Stimulated activated CD4-positive, alpha-beta T cell treated with anti-CD3 and anti-CD28 coated beads, Interleukin-4, amount 100 ng/mL, for 4 hours (primary cell): Measurements from ENCODE around the gene COL20A1.

Experiments
- DNase-seq, 2 experiments: peaks; one replicate each; pipeline ENCODE4 v3.0.0-alpha.2; 2020

Gene COL20A1

GRCh38 chr20:63261060-63261794, 31.8 kb upstream of the COL20A1 start:
- DNase-seq, result no peak

DNA sequence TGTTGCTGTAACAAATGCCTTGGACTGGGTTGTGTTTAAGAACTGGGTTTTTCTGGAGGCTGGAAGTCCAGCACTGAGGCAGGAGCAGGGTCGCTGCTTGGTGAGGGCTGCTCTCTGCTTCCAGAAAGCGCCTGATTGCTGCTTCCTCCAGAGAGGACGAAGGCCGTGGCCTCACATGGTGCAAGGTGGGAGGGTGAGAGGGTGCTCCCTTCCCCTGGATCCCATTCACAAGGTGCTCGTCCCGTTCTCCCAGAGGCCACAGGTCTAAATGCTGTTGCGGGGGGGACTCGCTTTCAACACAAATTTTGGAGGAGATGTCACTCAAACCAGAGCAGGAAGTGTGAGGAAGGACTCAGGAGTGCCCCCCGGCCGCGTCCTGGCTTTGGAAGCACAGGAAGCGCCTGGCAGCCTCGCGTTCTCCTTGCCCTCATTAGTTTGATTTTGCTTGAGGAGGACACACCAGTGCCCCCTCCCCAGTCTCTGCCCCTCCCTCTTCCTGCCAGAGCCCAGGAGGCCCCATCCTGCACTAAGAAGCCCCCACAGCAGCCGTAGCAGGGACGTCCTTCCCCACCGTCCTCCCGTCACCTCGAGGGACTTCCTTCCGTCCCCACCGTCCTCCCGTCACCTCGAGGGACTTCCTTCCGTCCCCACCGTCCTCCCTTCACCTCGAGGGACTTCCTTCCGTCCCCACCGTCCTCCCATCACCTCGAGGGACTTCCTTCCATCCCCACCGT, 31.0 kb upstream of the COL20A1 start:
- DNase-seq, result no peak

DNA sequence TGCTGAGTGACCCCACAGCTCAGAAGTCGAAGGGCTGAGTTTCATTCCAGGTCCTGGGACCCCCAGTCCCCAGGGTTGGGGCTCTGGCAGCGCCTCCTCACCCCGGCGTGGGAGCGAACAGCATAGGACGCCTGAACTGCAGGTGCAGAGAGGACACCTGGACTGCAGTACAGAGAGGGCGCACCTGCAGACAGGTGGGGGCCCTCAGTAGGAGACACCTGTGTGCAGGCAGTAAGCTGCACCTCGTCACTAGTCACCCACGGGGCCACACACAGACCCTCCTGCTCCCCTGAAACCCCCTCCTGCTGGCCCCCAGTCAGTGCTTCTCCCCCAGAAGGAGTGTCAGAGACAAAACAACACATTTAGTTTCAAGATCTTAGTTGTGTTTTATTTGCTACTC, 30.1 kb upstream of the COL20A1 start:
- DNase-seq, result no peak

GRCh38 chr20:63264000-63264399, 29.0 kb upstream of the COL20A1 start:
- no peak for DNase-seq

DNA sequence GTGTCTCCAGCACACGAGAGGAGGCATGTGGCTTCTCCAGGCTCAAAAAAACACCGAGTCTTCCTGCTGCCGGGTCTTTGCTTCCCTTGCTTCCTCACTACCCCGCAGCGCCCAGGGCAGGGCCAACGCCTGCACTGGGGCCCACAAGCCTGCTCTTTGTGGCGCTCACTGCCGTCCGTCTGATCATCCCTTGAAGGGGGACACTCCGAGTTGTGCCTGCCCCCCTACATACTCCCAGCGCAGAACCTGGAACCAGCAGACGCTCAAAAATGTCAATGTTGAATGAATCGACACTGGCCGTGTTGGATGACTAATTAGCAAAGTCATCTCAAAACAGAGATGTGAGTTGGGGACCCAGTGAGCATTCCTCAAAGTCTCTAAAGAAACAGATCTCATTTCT, 28.5 kb upstream of the COL20A1 start:
- DNase-seq, result no peak

- DNase-seq, result no peak
These were observed 27.0 kb upstream of the COL20A1 start for GRCh38 chr20:63265891-63266515.

DNA sequence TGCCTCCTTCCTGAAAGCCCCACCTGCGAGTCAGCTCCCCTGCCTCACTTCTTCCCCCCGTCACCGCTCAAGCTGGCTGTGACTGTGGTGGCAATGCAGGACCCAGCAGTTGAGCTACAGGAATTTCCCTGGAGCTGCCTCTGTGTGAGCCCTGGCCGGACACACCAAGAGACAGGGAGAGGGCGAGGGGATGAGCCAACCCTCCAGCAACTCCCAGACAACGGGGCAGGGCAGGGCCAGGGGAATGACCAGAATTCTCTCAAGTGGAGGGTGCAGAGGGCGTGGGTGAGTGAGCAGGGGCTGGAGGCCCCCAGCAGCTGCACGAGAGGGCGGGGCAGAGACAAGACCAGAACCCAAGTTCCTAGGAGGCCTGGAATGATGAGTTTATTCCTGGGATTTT, 25.3 kb upstream of the COL20A1 start:
- DNase-seq, result no peak

DNA sequence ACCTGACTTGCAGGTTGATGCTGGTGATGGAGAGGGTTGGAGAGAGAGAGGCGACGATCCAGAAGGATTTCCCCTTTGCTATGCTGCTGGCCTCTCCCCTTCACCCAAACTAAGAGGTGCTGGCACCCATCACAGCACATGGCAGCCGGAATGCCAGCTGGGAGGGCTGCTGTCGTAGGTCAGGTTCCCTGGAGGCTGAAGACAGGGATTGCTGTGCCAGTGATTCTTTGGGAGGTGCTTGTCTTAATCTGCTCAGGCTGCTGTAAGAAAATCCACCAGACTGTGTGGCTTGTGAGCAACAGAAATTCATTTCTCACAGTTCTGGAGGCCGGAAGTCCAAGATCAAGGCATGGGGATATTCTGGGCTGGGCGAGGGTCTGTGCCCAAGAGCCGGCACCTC, 24.7 kb upstream of the COL20A1 start:
- no peak for DNase-seq

- no peak for DNase-seq
These were observed 24.1 kb upstream of the COL20A1 start for GRCh38 chr20:63268671-63269439.

DNA sequence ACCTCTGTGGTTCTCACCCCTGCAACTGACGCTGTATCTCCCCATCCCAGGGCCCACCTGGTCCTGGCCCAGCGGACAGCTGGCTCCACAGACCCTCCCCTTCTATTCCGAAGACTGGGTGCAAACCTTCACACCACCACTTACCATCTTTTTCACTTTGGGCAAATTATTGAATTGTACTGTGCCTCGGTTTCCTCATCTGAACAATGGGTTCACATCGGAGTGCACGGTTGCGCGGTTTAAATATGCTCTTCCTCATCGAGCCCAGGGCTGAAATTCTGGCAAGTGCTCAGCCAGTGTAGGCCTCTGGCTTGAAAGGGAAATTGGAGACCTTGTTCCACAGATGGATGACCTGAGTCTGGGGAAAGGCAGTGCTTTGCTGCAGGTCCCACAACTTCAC, 23.3 kb upstream of the COL20A1 start:
- DNase-seq, result no peak

DNA sequence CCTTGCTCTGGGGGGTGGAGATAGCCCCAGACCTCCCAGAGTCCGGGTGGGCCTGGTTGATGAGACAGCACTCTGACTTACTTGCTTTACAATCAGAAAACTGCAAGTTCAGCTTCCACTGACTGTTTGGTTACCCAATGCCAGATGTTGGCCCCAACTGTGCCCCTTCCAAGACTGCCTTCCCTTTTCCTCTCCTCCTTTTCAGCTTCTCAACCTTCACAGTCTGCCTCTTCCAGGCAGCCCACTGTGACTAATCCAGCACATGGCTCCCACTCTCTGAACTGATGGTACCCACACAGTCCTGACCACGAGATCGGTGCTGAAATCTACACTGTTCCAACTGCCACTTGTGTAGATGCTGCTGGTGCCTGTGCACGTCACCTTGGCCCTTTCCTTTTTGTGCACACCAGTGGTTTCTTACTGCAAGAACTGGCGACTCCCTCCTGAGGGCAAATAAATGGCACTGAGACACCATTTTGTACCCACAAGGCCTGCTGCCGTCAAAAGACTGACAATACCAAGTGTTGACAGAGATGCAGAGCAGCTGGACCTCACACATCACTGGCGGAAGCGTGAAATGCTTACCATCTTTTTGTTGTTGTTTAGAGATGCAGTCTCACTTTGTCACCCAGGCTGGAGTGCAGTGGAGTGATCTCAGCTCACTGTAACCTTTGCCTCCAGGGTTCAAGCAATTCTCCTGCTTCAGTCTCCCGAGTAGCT, 22.2 kb upstream of the COL20A1 start:
- no peak for DNase-seq

DNA sequence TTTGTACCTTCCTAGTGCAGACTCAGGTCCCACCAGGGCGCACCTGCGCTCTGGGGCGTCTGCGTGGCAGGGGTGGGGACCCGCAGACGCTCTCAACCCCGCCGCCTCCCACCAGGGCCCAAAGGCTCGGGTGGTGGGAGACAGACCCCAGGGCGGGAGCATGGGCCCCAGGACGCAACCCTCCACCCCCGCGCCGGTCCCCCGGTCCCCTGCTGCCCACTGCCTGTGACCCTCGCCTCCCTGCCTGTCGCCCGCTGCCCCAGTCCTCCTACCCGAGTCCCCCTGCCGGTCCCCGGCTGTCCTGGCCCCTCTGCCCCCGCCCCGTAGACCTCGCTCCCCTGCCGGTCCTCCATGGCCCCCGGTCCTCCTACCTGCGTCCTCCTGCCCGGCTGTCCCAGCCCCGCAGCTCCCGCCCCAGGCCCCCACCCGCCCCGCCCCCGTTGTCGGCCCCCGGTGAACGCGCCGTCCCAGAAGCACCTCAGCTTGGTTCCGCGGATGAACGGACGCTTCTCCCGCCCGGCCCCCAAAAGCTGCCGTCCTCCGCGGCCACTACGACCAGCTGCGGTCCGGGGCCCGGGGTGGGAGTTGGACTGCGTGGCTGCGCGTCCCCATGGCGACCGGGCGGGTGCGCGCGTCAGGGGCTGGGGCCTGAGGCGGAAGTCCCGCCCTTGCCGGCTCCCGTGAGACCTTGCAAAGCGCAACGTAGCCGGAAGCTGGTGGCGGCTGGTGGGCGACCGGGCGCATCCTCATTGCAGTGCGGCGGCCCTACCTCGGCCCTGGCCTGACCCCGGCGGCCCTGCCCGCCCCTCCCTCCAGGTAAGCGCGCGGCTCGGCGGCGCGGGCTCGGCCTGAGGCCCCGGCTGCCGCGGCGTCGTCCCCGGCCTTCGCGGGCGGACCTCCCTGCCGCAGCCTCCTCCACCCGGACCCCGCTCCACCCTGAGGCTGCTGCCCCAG, 20.6 kb upstream of the COL20A1 start, which contains the start of gene ARFGAP1:
ARFGAP1 (plus strand) TSS at position 709 of the 954 bp plus-strand sequence. CDS start 2,768 bp downstream, outside the sequence.
- DNase-seq, result peak; percentile 88

DNA sequence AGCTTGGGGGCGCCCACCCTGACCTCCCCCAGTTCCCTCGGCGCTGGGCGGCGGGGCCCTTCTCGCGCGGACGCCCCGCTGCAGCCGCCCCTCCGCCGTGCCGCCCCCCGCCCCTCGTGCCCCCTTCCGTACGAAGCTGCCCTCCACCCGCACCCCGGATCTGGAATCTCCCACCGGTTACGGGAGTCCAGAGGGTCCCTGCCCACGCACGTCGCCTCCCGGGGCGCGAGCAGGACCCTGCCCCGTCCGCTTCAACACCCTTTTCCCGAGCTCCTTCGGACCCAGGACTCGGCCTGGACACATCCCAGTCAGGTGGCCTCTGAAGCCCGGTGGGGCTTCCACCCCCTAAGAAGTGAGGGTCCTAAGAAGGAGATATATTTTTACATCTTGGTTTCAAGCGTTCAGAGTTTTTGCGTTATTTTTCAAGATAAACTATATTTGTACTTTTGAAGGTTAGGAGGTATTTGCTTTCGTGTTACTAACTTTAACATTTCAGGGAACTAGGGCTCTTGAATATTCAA, 19.9 kb upstream of the COL20A1 start:
- DNase-seq, result no peak

- DNase-seq, result no peak
These were observed 19.2 kb upstream of the COL20A1 start for GRCh38 chr20:63273635-63274380.

GRCh38 chr20:63274381-63275228, 18.4 kb upstream of the COL20A1 start:
- DNase-seq, result no peak

DNA sequence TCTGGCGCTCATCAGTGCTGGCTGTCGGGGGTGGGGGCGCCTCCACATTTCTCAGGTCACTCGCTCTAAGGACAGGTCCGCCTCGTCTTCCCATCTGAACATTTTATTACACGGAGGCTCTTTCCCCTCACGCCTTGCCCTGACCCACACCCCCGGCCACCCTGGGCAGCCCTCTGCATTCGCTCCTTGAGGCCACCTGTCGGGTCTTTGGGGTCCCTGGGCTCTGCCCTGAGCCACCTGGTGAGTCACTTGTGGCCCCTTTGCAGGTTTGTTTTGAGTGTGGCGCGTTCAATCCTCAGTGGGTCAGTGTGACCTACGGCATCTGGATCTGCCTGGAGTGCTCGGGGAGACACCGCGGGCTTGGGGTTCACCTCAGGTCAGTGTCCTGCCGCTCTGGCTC, 17.2 kb upstream of the COL20A1 start:
- DNase-seq, result no peak

GRCh38 chr20:63276956-63277355, 16.0 kb upstream of the COL20A1 start:
- no peak for DNase-seq

GRCh38 chr20:63277466-63278272, 15.3 kb upstream of the COL20A1 start:
- DNase-seq, result no peak
